Stimulated activated CD4-positive, alpha-beta T cell treated with anti-CD3 and anti-CD28 coated beads, TNF-alpha, amount 100 ng/mL, for 4 hours (primary cell): Measurements from ENCODE around the gene SAMD4B.
A peak's percentile ranks its signal among the peaks of the same experiment; 100 is the strongest.
"Not testable (repeated sequence)": the region's sequence is repeated elsewhere in the genome, so short reads cannot be mapped to it uniquely, and the experiment has no call there.

ENCODE experiments used
- DNase-seq, 3 experiments: peaks; one replicate each; pipeline ENCODE4 v3.0.0-alpha.2; 2020; ENCODE audit warnings: low read depth in 3 of 3

Gene SAMD4B

GRCh38 chr19:39335168-39335548 is 7.1 kb upstream of the SAMD4B start:
- peak in 1 of 3 experiments; percentile 9 for DNase-seq

- no peak for DNase-seq
Observed at GRCh38 chr19:39336483-39336882, 5.7 kb upstream of the SAMD4B start.

- no peak for DNase-seq
Observed at GRCh38 chr19:39339674-39340073, 2.5 kb upstream of the SAMD4B start.

- not testable (repeated sequence) for DNase-seq
Observed at GRCh38 chr19:39340156-39340555, 2.1 kb upstream of the SAMD4B start.

- no peak for DNase-seq
Observed at GRCh38 chr19:39341129-39341718, 997 bp upstream of the SAMD4B start.

- peak in 1 of 3 experiments; percentile 10 for DNase-seq
Observed at GRCh38 chr19:39342647-39343305, 555 bp downstream of the SAMD4B start.

- no peak for DNase-seq
Observed at GRCh38 chr19:39345956-39346355, 3.7 kb downstream of the SAMD4B start.

GRCh38 chr19:39347332-39348164 is 5.3 kb downstream of the SAMD4B start:
- DNase-seq: no peak

GRCh38 chr19:39349326-39349725 is 7.1 kb downstream of the SAMD4B start:
- no peak for DNase-seq

GRCh38 chr19:39350156-39350555 is 7.9 kb downstream of the SAMD4B start:
- no peak for DNase-seq

- no peak for DNase-seq
Observed at GRCh38 chr19:39351537-39352064, 9.4 kb downstream of the SAMD4B start.

GRCh38 chr19:39352381-39353255 is 10.4 kb downstream of the SAMD4B start:
- DNase-seq: no peak

GRCh38 chr19:39355253-39355652 is 13.0 kb downstream of the SAMD4B start:
- no peak for DNase-seq

GRCh38 chr19:39356073-39356472 is 13.9 kb downstream of the SAMD4B start:
- no peak for DNase-seq

GRCh38 chr19:39356647-39357046 is 14.4 kb downstream of the SAMD4B start:
- no peak for DNase-seq

GRCh38 chr19:39359026-39359425 is 16.8 kb downstream of the SAMD4B start:
- no peak for DNase-seq

GRCh38 chr19:39360599-39360998 is 18.4 kb downstream of the SAMD4B start:
- DNase-seq: no peak

- DNase-seq: no peak
Observed at GRCh38 chr19:39362682-39363657, 20.7 kb downstream of the SAMD4B start.

- DNase-seq: no peak
Observed at GRCh38 chr19:39363901-39364457, 21.8 kb downstream of the SAMD4B start.

GRCh38 chr19:39365531-39365930 is 23.3 kb downstream of the SAMD4B start:
- no peak for DNase-seq
